ENCODE data around the gene SLC44A4.

DNA sequence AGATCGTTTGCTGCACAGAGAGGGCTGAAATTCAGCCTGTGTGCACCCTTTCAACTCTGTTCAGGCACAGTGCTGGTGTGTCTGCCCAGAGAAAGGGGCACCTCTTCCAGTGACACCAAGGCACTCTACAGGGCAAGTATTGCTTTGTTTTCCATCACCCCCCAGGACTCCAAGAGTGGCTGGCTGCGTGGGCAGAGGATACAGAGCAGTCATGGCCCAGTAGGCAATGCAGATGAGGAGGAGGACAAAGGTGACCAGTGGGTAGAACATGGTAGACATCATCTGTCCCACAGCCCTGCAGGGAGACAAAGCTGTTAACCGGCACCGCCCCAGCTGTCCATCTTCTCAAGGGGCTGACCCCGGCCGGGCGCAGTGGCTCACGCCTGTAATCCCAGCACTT lies 9.5 kb downstream of the SLC44A4 start:
- TF ChIP-seq, protein P1, sequence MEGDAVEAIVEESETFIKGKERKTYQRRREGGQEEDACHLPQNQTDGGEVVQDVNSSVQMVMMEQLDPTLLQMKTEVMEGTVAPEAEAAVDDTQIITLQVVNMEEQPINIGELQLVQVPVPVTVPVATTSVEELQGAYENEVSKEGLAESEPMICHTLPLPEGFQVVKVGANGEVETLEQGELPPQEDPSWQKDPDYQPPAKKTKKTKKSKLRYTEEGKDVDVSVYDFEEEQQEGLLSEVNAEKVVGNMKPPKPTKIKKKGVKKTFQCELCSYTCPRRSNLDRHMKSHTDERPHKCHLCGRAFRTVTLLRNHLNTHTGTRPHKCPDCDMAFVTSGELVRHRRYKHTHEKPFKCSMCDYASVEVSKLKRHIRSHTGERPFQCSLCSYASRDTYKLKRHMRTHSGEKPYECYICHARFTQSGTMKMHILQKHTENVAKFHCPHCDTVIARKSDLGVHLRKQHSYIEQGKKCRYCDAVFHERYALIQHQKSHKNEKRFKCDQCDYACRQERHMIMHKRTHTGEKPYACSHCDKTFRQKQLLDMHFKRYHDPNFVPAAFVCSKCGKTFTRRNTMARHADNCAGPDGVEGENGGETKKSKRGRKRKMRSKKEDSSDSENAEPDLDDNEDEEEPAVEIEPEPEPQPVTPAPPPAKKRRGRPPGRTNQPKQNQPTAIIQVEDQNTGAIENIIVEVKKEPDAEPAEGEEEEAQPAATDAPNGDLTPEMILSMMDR (IDR thresholded peaks at IDR 0.05): no peak
- no peak for TF ChIP-seq POLR2A (IDR thresholded peaks at IDR 0.05)
